Skeletal muscle satellite cell (primary cell): Measurements from ENCODE around the gene TAF1. TPM values are rescaled to one million over a fixed set of nuclear protein-coding genes. Genes with fewer than 3 reads are reported as not detected.
"Not testable (repeated sequence)": the region's sequence is repeated elsewhere in the genome, so short reads cannot be mapped to it uniquely, and the experiment has no call there.

Source experiments
- H3K27me3 ChIP-seq: 2 replicates; pipeline ENCODE4 v1.7.0; 2013; ENCODE audit warnings: low read length; ENCODE audit not compliant: control insufficient read depth, insufficient read depth
- H3K36me3 ChIP-seq: 2 replicates; pipeline ENCODE4 v1.7.0; 2013; ENCODE audit warnings: mild to moderate bottlenecking, control low read depth, low read length; ENCODE audit not compliant: insufficient read depth
- H3K4me1 ChIP-seq: 2 replicates; pipeline ENCODE4 v1.7.0; 2013; ENCODE audit warnings: low read length; ENCODE audit not compliant: control insufficient read depth, insufficient read depth
- H3K4me2 ChIP-seq: 2 replicates; pipeline ENCODE4 v1.7.0; 2013; ENCODE audit warnings: mild to moderate bottlenecking, low read length
- H3K4me3 ChIP-seq: 2 replicates; pipeline ENCODE4 v1.7.0; 2013; ENCODE audit warnings: low read length
- H3K9ac ChIP-seq: 2 replicates; pipeline ENCODE4 v1.7.0; 2013; ENCODE audit warnings: mild to moderate bottlenecking, low read depth, low read length, moderate library complexity
- H3K9me3 ChIP-seq: replicated peaks from 2 replicates; pipeline ENCODE4 v1.7.0; 2013; ENCODE audit warnings: mild to moderate bottlenecking, control low read depth, low read length
- total RNA-seq: library from RNA; depleted of rRNA; stranded (reverse); fragments of >200 nt; gene quantifications from 2 replicates; pipeline ENCODE4 v1.2.3, GENCODE V29; 2012; rRNA removed

TAF1 gene
- 20.5 TPM in 2 replicates for total RNA-seq

GRCh38 chrX:71365875-71366673, at the start of gene TAF1:
Gene TAF1, plus strand, starts transcription at chrX:71366357. Its CDS starts 18 bp downstream, at chrX:71366375.
- Histone ChIP-seq H3K27me3 (no peaks in the 10 kb centered on the region), H3K9me3 (no peaks in the 10 kb centered on the region), H3K4me2 (peak within 1 kb of the TSS; percentile 87), H3K4me3 (peak within 1 kb of the TSS; percentile 86), H3K9ac (peak within 1 kb of the TSS; percentile 96), H3K4me1 (peaks cover 6% of the 10 kb centered on the region), H3K36me3 (peaks cover 5% of the 10 kb centered on the region)

- H3K36me3 ChIP-seq, H3K4me3 ChIP-seq, H3K4me2 ChIP-seq, H3K27me3 ChIP-seq, H3K9me3 ChIP-seq, H3K4me1 ChIP-seq, H3K9ac ChIP-seq: not testable (repeated sequence)
Observed at GRCh38 chrX:71316959-71317358, 49.2 kb upstream of the TAF1 start.

GRCh38 chrX:71320126-71320525, 46.0 kb upstream of the TAF1 start:
- Histone ChIP-seq H3K27me3 (no peaks in the 10 kb centered on the region), H3K4me2 (no peak overlapping the region), H3K9me3 (no peaks in the 10 kb centered on the region), H3K36me3 (no peaks in the 10 kb centered on the region), H3K9ac (no peak overlapping the region), H3K4me3 (no peak overlapping the region), H3K4me1 (no peaks in the 10 kb centered on the region)

- H3K4me1 ChIP-seq = no peaks in the 10 kb centered on the region
- no peak overlapping the region for H3K9ac ChIP-seq
- H3K4me2 ChIP-seq = no peak overlapping the region
- H3K9me3 ChIP-seq = no peaks in the 10 kb centered on the region
- H3K4me3 ChIP-seq = no peak overlapping the region
- no peaks in the 10 kb centered on the region for H3K36me3 ChIP-seq
- H3K27me3 ChIP-seq = no peaks in the 10 kb centered on the region
Observed at GRCh38 chrX:71321731-71322130, 44.4 kb upstream of the TAF1 start.

GRCh38 chrX:71324452-71324851, 41.7 kb upstream of the TAF1 start:
- not testable (repeated sequence) for H3K4me1 ChIP-seq, H3K9me3 ChIP-seq, H3K36me3 ChIP-seq, H3K4me3 ChIP-seq, H3K9ac ChIP-seq, H3K27me3 ChIP-seq, H3K4me2 ChIP-seq

- Histone ChIP-seq H3K9ac (no peak overlapping the region), H3K4me3 (no peak overlapping the region), H3K9me3 (no peaks in the 10 kb centered on the region), H3K4me2 (no peak overlapping the region), H3K4me1 (no peaks in the 10 kb centered on the region), H3K27me3 (no peaks in the 10 kb centered on the region), H3K36me3 (no peaks in the 10 kb centered on the region)
Observed at GRCh38 chrX:71326394-71326793, 39.8 kb upstream of the TAF1 start.

- H3K36me3 ChIP-seq = not testable (repeated sequence)
Observed at GRCh38 chrX:71349151-71349665, 16.9 kb upstream of the TAF1 start.

GRCh38 chrX:71349867-71350266, 16.3 kb upstream of the TAF1 start:
- H3K4me2 ChIP-seq, H3K4me1 ChIP-seq, H3K4me3 ChIP-seq, H3K36me3 ChIP-seq, H3K9ac ChIP-seq, H3K9me3 ChIP-seq, H3K27me3 ChIP-seq: not testable (repeated sequence)

More at GRCh38 chrX:71349151-71349665, 16.9 kb upstream of the TAF1 start:
- not testable (repeated sequence) for H3K9ac ChIP-seq, H3K4me1 ChIP-seq, H3K4me3 ChIP-seq, H3K9me3 ChIP-seq, H3K27me3 ChIP-seq, H3K4me2 ChIP-seq

GRCh38 chrX:71352439-71352838, 13.7 kb upstream of the TAF1 start:
- not testable (repeated sequence) for H3K4me1 ChIP-seq, H3K36me3 ChIP-seq, H3K9me3 ChIP-seq, H3K9ac ChIP-seq, H3K4me2 ChIP-seq, H3K27me3 ChIP-seq, H3K4me3 ChIP-seq

GRCh38 chrX:71364221-71364620, 1.9 kb upstream of the TAF1 start:
- H3K9me3 ChIP-seq = no peaks in the 10 kb centered on the region
- H3K4me1 ChIP-seq = peaks cover 6% of the 10 kb centered on the region
- H3K4me2 ChIP-seq = no peak overlapping the region
- H3K9ac ChIP-seq = no peak overlapping the region
- no peaks in the 10 kb centered on the region for H3K27me3 ChIP-seq
- H3K36me3 ChIP-seq = peaks cover 5% of the 10 kb centered on the region
- H3K4me3 ChIP-seq = no peak overlapping the region

- Histone ChIP-seq H3K9ac (peak overlapping the region; percentile 96), H3K4me2 (peak overlapping the region; percentile 80), H3K4me1 (peaks cover 6% of the 10 kb centered on the region), H3K9me3 (no peaks in the 10 kb centered on the region), H3K4me3 (peak overlapping the region; percentile 82), H3K36me3 (peaks cover 5% of the 10 kb centered on the region), H3K27me3 (no peaks in the 10 kb centered on the region)
Observed at GRCh38 chrX:71365356-71365874, 742 bp upstream of the TAF1 start.
